Mesendoderm (in vitro differentiated cells): Measurements from ENCODE around the gene DRD3.

Experiments used
- DNase-seq: peaks from one replicate; pipeline ENCODE4 v3.0.0; 2013
- H2AK5ac ChIP-seq: 2 replicates; pipeline ENCODE4 v1.6.1; 2013; ENCODE audit warnings: low read length, inconsistent platforms
- H2BK120ac ChIP-seq: 2 replicates; pipeline ENCODE4 v1.6.1; 2013; ENCODE audit warnings: low read depth, mild to moderate bottlenecking, low read length, moderate library complexity, mixed read lengths
- H2BK15ac ChIP-seq: replicated peaks from 2 replicates; pipeline ENCODE4 v1.6.1; 2013; ENCODE audit warnings: low read depth, mild to moderate bottlenecking, moderate library complexity
- H2BK5ac ChIP-seq: 2 replicates; pipeline ENCODE4 v1.6.1; 2013; ENCODE audit warnings: low read length, inconsistent platforms
- H3K18ac ChIP-seq: 2 replicates; pipeline ENCODE4 v1.6.1; 2013; ENCODE audit warnings: mild to moderate bottlenecking, low read length, mixed read lengths
- H3K23ac ChIP-seq: one replicate; pipeline ENCODE4 v1.6.1; 2013; ENCODE audit warnings: low read length
- H3K27ac ChIP-seq: 2 replicates; pipeline ENCODE4 v1.5.1; 2013; ENCODE audit warnings: low read depth, mild to moderate bottlenecking, inconsistent platforms, low read length, moderate library complexity
- H3K27me3 ChIP-seq: 2 replicates; pipeline ENCODE4 v1.6.1; 2013; ENCODE audit warnings: low read length, control low read depth, mild to moderate bottlenecking, inconsistent platforms; ENCODE audit not compliant: insufficient read depth, poor library complexity
- H3K36me3 ChIP-seq: 2 replicates; pipeline ENCODE4 v1.6.1; 2013; ENCODE audit warnings: low read length, inconsistent platforms; ENCODE audit not compliant: control insufficient read depth, insufficient read depth
- H3K4ac ChIP-seq: one replicate; pipeline ENCODE4 v1.6.1; 2013; ENCODE audit warnings: low read depth, mild to moderate bottlenecking, low read length, moderate library complexity
- H3K4me1 ChIP-seq: 2 replicates; pipeline ENCODE4 v1.6.1; 2013; ENCODE audit warnings: low read depth, low read length, inconsistent platforms; ENCODE audit not compliant: control insufficient read depth
- H3K4me2 ChIP-seq: 2 replicates; pipeline ENCODE4 v1.6.1; 2013; ENCODE audit warnings: low read length
- H3K4me3 ChIP-seq: 2 replicates; pipeline ENCODE4 v1.5.1; 2013; ENCODE audit warnings: mild to moderate bottlenecking, low read length
- H3K56ac ChIP-seq: one replicate; pipeline ENCODE4 v1.6.1; 2013; ENCODE audit warnings: low read length
- H3K79me1 ChIP-seq: 2 replicates; pipeline ENCODE4 v1.6.1; 2013; ENCODE audit warnings: low read length, inconsistent platforms
- H3K79me2 ChIP-seq: 2 replicates; pipeline ENCODE4 v1.6.1; 2013; ENCODE audit warnings: mild to moderate bottlenecking, low read length; ENCODE audit not compliant: control insufficient read depth, insufficient read depth
- H3K9ac ChIP-seq: 2 replicates; pipeline ENCODE4 v1.6.1; 2013; ENCODE audit warnings: low read length, inconsistent platforms
- H4K5ac ChIP-seq: one replicate; pipeline ENCODE4 v1.6.1; 2013; ENCODE audit warnings: low read length
- H4K8ac ChIP-seq: one replicate; pipeline ENCODE4 v1.6.1; 2013; ENCODE audit warnings: low read depth, mild to moderate bottlenecking, control low read depth, low read length, moderate library complexity
- WGBS: extraction: QIAGEN DNeasy Blood & Tissue Kit; methylation state at CpG from one replicate; pipeline ENCODE4 v1.1.7; 2013; ENCODE audit warnings: low lambda C conversion rate, missing lambda C conversion rate; ENCODE audit not compliant: insufficient coverage; ENCODE audit errors: extremely low coverage; 5-methylcytosine and 5-hydroxymethylcytosine counted together

The DRD3 gene

DNA sequence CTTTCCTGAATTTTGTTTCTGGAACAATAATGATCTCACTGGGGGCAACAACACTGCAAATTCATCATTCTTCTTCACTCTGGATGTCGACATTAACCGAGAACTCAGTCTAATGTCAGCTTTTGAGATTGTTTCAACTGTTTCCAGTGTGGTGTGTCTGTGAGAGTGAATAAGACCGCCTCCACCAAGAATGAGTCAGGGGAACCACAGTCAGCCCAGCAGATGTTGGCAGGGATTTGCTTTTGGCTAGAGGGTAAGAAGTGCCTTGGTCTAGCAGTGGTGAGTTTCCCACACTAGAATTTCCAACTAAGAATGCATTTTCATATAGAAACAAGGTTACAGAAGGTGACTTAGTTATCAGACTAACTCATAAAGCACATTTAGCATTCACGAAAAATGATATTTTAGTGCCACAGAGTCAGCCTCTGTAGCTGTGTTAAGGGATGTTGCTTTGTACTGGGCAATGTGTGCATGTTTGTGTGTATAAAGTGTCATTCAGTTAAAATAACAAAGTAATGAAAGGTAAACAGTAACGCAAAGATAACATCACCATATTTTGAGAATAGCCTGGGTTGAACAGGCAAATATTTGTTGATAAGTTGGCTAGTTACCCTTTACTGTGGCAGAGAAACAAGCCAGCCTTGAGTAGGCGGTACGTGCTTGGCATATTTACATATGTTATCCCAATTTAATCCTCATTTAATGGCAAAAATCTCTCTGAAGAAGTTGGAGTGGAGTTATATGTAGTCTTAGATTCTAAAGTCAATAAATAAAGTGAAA, 33.8 kb downstream of the DRD3 start:
- WGBS: no CpG with 5 or more reads among the region's 7 CpGs

DNA sequence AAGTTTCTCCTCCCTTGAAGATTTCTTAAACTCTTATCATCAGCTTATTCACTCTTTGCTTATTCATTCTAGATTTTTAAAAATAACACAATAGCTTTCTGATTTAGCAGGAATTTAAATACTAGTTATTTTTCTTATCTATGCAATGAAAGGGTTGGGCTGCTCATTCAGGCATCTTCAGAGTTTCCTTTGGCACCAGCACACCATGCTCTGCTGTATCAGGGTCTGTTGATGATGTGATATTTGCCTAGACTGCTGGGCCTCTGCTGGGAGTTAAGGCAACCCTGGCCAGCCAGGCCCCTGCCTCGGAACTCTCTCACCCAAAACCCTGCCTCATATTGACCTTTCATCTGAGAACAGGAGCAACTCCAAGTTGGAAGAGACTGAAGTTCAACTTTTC, 35.0 kb downstream of the DRD3 start:
- no peak overlapping the region for H3K23ac ChIP-seq
- H3K4me2 ChIP-seq: no peak overlapping the region
- DNase-seq: no peak
- H3K27ac ChIP-seq: no peak overlapping the region
- H2BK5ac ChIP-seq: no peak overlapping the region
- no peaks in the 10 kb centered on the region for H3K79me2 ChIP-seq
- H3K56ac ChIP-seq: no peak overlapping the region
- no peak overlapping the region for H4K8ac ChIP-seq
- H3K4me1 ChIP-seq: no peaks in the 10 kb centered on the region
- no CpG with 5 or more reads among the region's 1 CpG for WGBS
- H4K5ac ChIP-seq: no peak overlapping the region
- H3K4me3 ChIP-seq: no peak overlapping the region
- H3K18ac ChIP-seq: no peak overlapping the region
- H3K9ac ChIP-seq: no peak overlapping the region
- no peak overlapping the region for H3K4ac ChIP-seq
- H3K79me1 ChIP-seq: no peaks in the 10 kb centered on the region
- H3K27me3 ChIP-seq: no peaks in the 10 kb centered on the region
- H2BK120ac ChIP-seq: no peak overlapping the region
- H3K36me3 ChIP-seq: no peaks in the 10 kb centered on the region
- H2AK5ac ChIP-seq: no peak overlapping the region
- H2BK15ac ChIP-seq: no peak overlapping the region

More for the DNA sequence above, 33.8 kb downstream of the DRD3 start:
- H4K8ac ChIP-seq: no peak overlapping the region
- DNase-seq: no peak
- no peak overlapping the region for H3K9ac ChIP-seq
- no peaks in the 10 kb centered on the region for H3K79me1 ChIP-seq
- no peaks in the 10 kb centered on the region for H3K36me3 ChIP-seq
- no peak overlapping the region for H3K23ac ChIP-seq
- H3K4me2 ChIP-seq: no peak overlapping the region
- no peak overlapping the region for H3K56ac ChIP-seq
- no peaks in the 10 kb centered on the region for H3K27me3 ChIP-seq
- H3K79me2 ChIP-seq: no peaks in the 10 kb centered on the region
- H4K5ac ChIP-seq: no peak overlapping the region
- no peaks in the 10 kb centered on the region for H3K4me1 ChIP-seq
- H3K4ac ChIP-seq: no peak overlapping the region
- no peak overlapping the region for H3K27ac ChIP-seq
- no peak overlapping the region for H3K18ac ChIP-seq
- no peak overlapping the region for H2BK120ac ChIP-seq
- H3K4me3 ChIP-seq: no peak overlapping the region
- no peak overlapping the region for H2BK5ac ChIP-seq
- no peak overlapping the region for H2BK15ac ChIP-seq
- no peak overlapping the region for H2AK5ac ChIP-seq

DNA sequence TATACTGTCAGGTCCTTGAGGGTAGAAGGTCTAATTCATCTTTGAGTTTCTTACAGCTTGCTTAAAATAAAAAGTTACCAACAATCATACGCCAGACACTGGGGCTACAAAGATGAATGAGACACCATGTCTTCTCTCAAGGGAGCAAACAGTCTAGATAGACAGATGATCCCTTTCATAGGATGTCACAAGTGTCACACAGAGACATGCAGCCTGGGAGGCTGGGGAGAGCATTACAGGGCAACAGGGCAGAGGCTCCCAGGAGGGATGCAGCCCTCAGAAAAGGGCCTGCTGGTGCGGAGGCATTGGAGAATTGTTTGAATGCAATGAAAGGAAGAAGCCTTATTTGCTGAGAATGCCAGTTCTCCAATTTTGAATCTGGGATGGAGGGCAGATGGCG, 39.0 kb downstream of the DRD3 start:
- Histone ChIP-seq H3K79me2 (no peaks in the 10 kb centered on the region), H3K4me2 (no peak overlapping the region), H3K27ac (no peak overlapping the region), H3K23ac (no peak overlapping the region), H4K8ac (no peak overlapping the region), H2BK5ac (no peak overlapping the region), H2BK120ac (no peak overlapping the region), H2AK5ac (no peak overlapping the region), H3K56ac (no peak overlapping the region), H3K4me1 (no peaks in the 10 kb centered on the region), H3K4ac (no peak overlapping the region), H4K5ac (no peak overlapping the region), H2BK15ac (no peak overlapping the region), H3K18ac (no peak overlapping the region), H3K9ac (no peak overlapping the region), H3K36me3 (no peaks in the 10 kb centered on the region), H3K4me3 (no peak overlapping the region), H3K79me1 (no peaks in the 10 kb centered on the region), H3K27me3 (no peaks in the 10 kb centered on the region)
- DNase-seq: no peak
- WGBS: no CpG with 5 or more reads among the region's 3 CpGs

- no CpG with 5 or more reads among the region's 3 CpGs for WGBS
- no peak overlapping the region for H3K9ac ChIP-seq
- H3K27me3 ChIP-seq: no peaks in the 10 kb centered on the region
- no peak for DNase-seq
- H3K4me2 ChIP-seq: no peak overlapping the region
- no peak overlapping the region for H2BK120ac ChIP-seq
- H3K27ac ChIP-seq: no peak overlapping the region
- no peak overlapping the region for H3K23ac ChIP-seq
- no peak overlapping the region for H4K8ac ChIP-seq
- H3K4me1 ChIP-seq: no peaks in the 10 kb centered on the region
- no peaks in the 10 kb centered on the region for H3K79me1 ChIP-seq
- H3K18ac ChIP-seq: no peak overlapping the region
- no peak overlapping the region for H3K56ac ChIP-seq
- H2AK5ac ChIP-seq: no peak overlapping the region
- no peaks in the 10 kb centered on the region for H3K36me3 ChIP-seq
- no peaks in the 10 kb centered on the region for H3K79me2 ChIP-seq
- H3K4me3 ChIP-seq: no peak overlapping the region
- H4K5ac ChIP-seq: no peak overlapping the region
- H2BK15ac ChIP-seq: no peak overlapping the region
- no peak overlapping the region for H3K4ac ChIP-seq
- no peak overlapping the region for H2BK5ac ChIP-seq
These were observed 44.9 kb downstream of the DRD3 start for GRCh38 chr3:114133947-114134346.

DNA sequence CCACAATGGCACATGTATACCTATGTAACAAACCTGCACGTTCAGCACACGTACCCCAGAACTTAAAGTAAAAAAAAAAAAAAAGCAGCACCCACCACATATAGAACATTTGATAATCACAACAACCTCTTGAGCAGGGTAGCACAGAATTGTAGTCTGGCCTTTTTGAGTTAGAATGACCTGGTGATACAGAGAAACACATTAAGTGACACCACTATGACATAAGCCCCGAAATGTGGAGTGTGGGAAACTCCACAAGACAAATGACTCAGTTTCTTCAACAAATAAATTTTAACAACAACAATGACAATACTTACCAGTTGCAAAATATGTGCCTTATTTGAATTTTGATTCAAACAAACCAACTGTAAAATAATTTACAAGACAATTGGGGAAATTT, 46.4 kb downstream of the DRD3 start:
- Histone ChIP-seq H3K4me1 (no peaks in the 10 kb centered on the region), H2BK5ac (no peak overlapping the region), H3K23ac (no peak overlapping the region), H3K4me2 (no peak overlapping the region), H3K18ac (no peak overlapping the region), H3K56ac (no peak overlapping the region), H3K4me3 (no peak overlapping the region), H2BK15ac (no peak overlapping the region), H3K4ac (no peak overlapping the region), H3K27me3 (no peaks in the 10 kb centered on the region), H3K36me3 (no peaks in the 10 kb centered on the region), H2BK120ac (no peak overlapping the region), H3K79me2 (no peaks in the 10 kb centered on the region), H4K5ac (no peak overlapping the region), H3K27ac (no peak overlapping the region), H3K9ac (no peak overlapping the region), H3K79me1 (no peaks in the 10 kb centered on the region), H2AK5ac (no peak overlapping the region), H4K8ac (no peak overlapping the region)
- WGBS: no CpG with 5 or more reads among the region's 3 CpGs
- no peak for DNase-seq

- Histone ChIP-seq H3K9ac (no peak overlapping the region), H3K79me2 (no peaks in the 10 kb centered on the region), H3K4ac (no peak overlapping the region), H3K4me2 (no peak overlapping the region), H2AK5ac (no peak overlapping the region), H3K27ac (no peak overlapping the region), H2BK5ac (no peak overlapping the region), H3K36me3 (no peaks in the 10 kb centered on the region), H4K8ac (no peak overlapping the region), H3K79me1 (no peaks in the 10 kb centered on the region), H3K56ac (no peak overlapping the region), H3K23ac (no peak overlapping the region), H3K27me3 (no peaks in the 10 kb centered on the region), H3K4me1 (no peaks in the 10 kb centered on the region), H3K18ac (no peak overlapping the region), H2BK120ac (no peak overlapping the region), H2BK15ac (no peak overlapping the region), H4K5ac (no peak overlapping the region), H3K4me3 (no peak overlapping the region)
- no CpG with 5 or more reads among the region's 8 CpGs for WGBS
- DNase-seq: no peak
These were observed 50.0 kb downstream of the DRD3 start for GRCh38 chr3:114128826-114129225.
